Mammary epithelial cell (primary cell): ENCODE data around the gene PRKCA.
"Not testable (repeated sequence)": the region's sequence is repeated elsewhere in the genome, so short reads cannot be mapped to it uniquely, and the experiment has no call there.

Experiments used
- EZH2 ChIP-seq: IDR thresholded peaks from 2 replicates; pipeline ENCODE4 v1.6.1; 2012; ENCODE audit warnings: low read length, inconsistent platforms, borderline replicate concordance
- TF ChIP-seq, protein P1 (sequence below), 2 donors: IDR thresholded peaks in 1 of 2; conservative IDR thresholded peaks in 1 of 2; 2 replicates each; pipeline ENCODE4 v1.5.1; 2011 to 2012; ENCODE audit warnings: inconsistent platforms in 2 of 2, low read length in 2 of 2, mild to moderate bottlenecking in 2 of 2, control low read depth in 1 of 2, low read depth in 1 of 2; ENCODE audit not compliant: insufficient read depth in 1 of 2; ENCODE audit errors: extremely low read depth in 1 of 2

GRCh38 chr17:66713021-66713532 is 410.7 kb downstream of the PRKCA start:
- TF ChIP-seq, protein P1, sequence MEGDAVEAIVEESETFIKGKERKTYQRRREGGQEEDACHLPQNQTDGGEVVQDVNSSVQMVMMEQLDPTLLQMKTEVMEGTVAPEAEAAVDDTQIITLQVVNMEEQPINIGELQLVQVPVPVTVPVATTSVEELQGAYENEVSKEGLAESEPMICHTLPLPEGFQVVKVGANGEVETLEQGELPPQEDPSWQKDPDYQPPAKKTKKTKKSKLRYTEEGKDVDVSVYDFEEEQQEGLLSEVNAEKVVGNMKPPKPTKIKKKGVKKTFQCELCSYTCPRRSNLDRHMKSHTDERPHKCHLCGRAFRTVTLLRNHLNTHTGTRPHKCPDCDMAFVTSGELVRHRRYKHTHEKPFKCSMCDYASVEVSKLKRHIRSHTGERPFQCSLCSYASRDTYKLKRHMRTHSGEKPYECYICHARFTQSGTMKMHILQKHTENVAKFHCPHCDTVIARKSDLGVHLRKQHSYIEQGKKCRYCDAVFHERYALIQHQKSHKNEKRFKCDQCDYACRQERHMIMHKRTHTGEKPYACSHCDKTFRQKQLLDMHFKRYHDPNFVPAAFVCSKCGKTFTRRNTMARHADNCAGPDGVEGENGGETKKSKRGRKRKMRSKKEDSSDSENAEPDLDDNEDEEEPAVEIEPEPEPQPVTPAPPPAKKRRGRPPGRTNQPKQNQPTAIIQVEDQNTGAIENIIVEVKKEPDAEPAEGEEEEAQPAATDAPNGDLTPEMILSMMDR (conservative IDR thresholded peaks at IDR 0.05 in 1 of 2, IDR thresholded peaks at IDR 0.05 in 1 of 2; ENCODE audit: extremely low read depth in 1 of 2, insufficient read depth in 1 of 2, low read depth in 1 of 2, low read length in 2 of 2), result not testable (repeated sequence)
- TF ChIP-seq EZH2, result not testable (repeated sequence)
